HG03558 (cell line): ENCODE results near the gene MCTP1.

Source experiments
- ATAC-seq: cut with Tn5 transposase; IDR thresholded peaks from one replicate; pipeline ENCODE4 v1.9.1; 2021; ENCODE audit warnings: moderate number of reproducible peaks; ENCODE audit not compliant: unreplicated experiment; ENCODE audit errors: extremely low read depth

MCTP1 gene

GRCh38 chr5:95284572-95285408, at the start of gene MCTP1:
MCTP1 (minus strand) TSS chr5:95285094.
- ATAC-seq, result no peak

DNA sequence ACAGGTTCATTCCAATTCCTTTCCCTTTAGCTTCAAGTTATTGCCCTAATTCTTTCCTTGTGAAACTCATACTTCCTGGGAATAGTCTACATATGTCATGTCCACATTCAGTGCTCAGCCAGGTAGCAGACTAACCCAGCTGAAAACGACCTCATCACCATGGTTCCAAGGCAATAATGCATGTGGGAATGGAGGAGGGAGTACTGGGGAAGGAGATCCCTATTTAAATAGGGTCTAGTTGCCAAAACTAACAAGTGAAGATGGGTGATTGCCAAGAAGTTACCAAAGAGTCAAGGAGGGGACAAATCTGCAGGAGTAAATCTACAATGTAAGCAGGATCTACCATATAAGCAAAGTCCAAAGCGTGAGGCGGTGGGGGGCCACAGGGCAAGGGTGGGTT, 47.3 kb upstream of the MCTP1 start:
- no peak for ATAC-seq

DNA sequence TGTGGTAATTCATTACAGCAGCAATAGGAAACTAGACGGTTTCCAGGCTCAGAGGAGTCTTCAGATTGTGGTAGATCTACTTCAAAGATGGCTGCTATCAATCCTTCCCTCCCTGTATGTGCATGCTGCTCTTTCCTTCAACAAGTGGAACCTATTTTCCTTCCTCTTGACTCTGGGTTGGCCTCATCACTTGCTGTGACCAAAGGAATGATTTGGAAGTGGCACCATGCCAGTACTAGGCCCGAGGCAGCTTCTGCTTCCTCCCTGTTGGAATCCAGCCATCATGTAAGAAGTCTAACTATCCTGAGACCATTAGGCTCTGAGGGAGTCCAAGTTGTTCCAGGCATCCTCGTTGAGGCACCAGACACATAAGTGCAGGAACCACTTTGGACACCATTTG, 46.5 kb upstream of the MCTP1 start:
- ATAC-seq, result no peak

DNA sequence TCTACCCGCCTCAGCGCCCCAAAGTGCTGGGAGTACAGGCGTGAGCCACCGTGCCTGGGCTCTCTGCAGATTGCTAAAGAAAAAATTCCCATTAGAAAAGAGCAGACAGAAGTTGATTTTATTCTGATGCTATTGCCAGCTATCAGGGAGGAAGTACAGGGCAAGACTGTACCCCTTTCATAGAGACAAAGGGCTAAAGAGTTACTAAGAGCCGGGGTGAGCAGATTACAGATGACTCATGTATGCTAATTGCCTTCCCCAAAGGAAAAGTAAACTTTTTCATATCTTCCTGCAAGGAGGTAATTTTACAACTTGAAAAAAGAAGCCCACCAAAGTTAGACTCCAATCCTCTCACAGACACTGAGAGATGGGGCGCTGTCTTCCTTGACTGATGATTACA, 42.3 kb upstream of the MCTP1 start:
- no peak for ATAC-seq

- no peak for ATAC-seq
Observed at GRCh38 chr5:95317687-95318086, 32.8 kb upstream of the MCTP1 start.

DNA sequence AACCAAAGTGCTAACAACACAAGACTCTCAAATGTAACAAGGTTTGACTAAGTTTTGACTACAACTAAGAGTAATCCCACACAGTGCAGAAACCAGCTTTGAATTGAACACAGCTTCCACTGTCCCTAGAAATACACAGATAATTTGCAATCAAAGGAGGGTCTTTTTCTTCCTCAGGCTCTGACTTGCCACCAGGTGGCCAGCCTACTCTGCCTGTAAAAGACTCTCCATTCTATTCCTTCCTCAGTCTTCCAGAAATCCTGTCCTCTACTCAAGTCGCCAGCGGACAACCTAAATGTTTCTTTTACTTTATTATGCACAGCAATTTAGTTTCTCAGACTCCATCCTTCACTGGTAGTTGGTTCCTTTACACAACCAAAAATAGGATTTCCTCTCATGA, 32.2 kb upstream of the MCTP1 start:
- no peak for ATAC-seq

DNA sequence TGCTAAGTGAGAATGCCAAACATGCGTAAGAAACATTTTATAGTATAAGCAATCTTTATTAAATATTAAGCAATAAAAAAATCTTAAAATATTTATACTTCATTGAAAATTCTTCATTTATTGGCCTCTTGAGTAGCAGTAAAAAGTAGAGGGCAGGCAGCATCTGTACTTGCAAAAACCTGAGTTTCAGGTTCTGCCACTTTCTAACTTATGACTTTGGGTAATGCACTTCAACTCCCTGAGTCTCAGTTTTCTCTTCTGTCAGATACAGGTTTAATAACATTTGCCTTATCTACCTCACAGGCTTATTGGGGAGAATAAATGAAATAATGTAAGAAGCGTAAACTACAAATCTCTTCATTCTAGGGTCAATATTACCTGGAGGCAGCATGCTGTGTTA, 19.8 kb upstream of the MCTP1 start:
- ATAC-seq, result no peak

DNA sequence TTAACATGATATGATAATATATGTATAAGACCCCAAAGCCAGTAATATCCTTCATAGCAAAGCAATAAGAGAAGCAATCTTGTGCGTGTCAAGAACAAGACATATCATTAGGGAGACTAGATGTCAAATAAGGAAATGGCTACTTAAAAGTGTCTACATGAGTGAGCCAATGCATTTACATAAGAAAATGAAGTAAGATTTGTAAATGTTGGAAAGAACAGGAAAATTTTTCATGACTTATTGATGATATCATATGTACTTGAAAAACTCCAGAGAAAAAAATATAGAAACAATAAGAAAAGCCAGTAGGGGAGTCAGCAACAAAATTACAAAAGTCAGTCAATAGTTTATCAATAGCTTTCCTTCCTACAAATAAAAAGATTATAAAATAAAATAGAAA, 13.8 kb upstream of the MCTP1 start:
- ATAC-seq, result no peak

DNA sequence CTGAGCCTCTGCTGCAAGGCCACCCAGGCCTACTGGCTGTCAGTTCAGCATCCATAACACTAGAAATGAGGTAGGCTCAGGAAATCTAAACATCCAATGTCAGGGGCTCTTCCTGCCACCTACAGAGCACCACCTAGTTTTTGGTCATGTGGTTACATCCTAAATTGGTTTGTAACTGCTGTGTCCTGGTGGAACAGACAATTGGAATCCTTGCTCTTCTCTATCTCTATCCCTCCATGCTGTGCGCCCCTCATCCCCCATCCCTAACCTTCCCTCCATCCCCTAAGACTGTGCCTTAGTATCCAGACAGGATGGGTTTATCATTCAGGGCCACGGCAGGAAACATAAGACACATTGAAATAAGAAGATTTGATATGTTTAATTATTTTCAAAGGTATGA, 11.4 kb upstream of the MCTP1 start:
- ATAC-seq, result no peak

GRCh38 chr5:95285409-95285755, 488 bp upstream of the MCTP1 start:
- ATAC-seq, result no peak

- no peak for ATAC-seq
Observed at GRCh38 chr5:95283761-95284571, 928 bp downstream of the MCTP1 start.

- ATAC-seq, result no peak
Observed at GRCh38 chr5:95283022-95283615, 1.8 kb downstream of the MCTP1 start.

GRCh38 chr5:95281226-95281625, 3.7 kb downstream of the MCTP1 start:
- ATAC-seq, result no peak

GRCh38 chr5:95280401-95281095, 4.3 kb downstream of the MCTP1 start:
- ATAC-seq, result no peak

- no peak for ATAC-seq
Observed at GRCh38 chr5:95274011-95274410, 10.9 kb downstream of the MCTP1 start.

DNA sequence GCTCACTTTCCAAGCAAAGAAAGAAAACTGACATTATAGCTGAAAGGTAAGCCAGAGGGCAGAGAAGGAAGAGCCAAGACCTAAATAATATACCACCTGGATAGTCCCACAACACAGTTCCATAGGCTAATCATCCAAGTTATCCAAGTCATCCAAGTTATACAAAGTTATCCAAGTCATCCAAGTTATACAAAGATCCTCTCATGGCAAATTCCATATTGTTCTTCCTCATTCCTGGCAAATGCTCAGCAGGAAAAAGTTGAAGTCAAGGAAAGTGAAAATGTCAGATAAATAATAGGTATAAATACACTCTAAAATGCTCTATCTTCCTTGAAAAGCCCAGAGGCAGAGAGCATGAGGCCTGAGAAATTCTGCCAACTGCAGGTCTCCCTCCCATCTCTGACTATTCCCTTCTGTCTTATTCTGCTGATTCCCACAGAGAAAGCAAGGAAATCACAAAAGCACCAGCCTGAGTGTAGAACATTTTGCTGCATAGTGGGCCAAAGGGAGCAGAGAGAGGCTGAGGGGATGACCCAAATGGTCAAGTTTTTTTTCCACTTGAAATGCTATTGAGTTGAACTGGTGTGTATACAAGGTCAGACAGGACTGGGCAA, 12.5 kb downstream of the MCTP1 start:
- no peak for ATAC-seq

DNA sequence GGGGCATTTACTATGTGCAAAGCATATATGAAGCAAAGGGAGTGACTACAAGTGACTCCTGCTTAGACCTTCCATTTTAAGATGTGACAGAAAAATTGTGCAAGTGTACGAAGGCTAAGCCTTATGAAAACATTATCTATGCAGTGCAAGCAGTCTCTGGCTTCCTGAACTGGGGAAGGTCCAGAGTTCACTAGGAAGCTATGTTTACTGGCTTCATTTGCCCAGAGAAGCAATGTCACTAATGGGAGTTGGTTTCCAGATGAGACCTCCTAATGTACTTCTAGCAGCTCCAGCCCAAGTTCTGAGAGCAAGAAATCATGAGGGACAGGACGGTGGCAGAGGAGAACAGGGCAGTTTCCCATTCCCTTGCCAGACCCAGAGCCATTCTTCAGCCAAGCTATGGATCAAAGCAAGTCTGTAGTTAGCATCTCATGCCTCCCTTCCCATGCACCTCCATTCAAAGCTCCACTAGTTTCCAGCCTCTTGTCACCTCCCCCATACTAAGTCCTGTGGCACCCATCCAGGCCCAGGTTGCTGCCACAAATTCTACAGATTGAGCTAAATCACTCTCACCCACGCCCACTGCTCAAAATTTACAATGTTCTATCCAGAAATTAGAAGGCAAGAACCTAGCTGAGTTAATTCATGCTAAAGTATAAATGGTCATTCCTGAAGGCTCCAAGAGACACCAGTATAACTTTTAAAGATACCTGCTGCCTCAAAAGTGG, 21.8 kb downstream of the MCTP1 start:
- no peak for ATAC-seq

- ATAC-seq, result no peak
Observed at GRCh38 chr5:95261437-95262175, 23.3 kb downstream of the MCTP1 start.

GRCh38 chr5:95256991-95257390, 27.9 kb downstream of the MCTP1 start:
- no peak for ATAC-seq
